ENCODE measurements around the gene RXRB. TPM values are rescaled to one million over a fixed set of nuclear protein-coding genes. Genes with fewer than 3 reads are reported as not detected.
A peak's percentile ranks its signal among the peaks of the same experiment; 100 is the strongest.

RXRB gene
- total and polyA plus RNA-seq, 2 donors (not counting 1 experiment from before 2014, with no cell fraction given) = 88.3 to 99.9 TPM

- H3K4me1 Mint-ChIP-seq = peaks cover 17% of the 10 kb centered on the region
- Histone ChIP-seq H3K9me3 (ENCODE audit: control extremely low read depth in 1 of 3, control insufficient read depth in 2 of 3, insufficient read depth in 1 of 3, low read length in 2 of 3) (peaks cover 0 to 16% (median 5%) of the 10 kb centered on the region in 3 donors), H2AFZ (ENCODE audit: insufficient read depth, low read depth, low read length, poor library complexity, severe bottlenecking) (no peak overlapping the region), H3K4me1 (ENCODE audit: control insufficient read depth in 2 of 2, insufficient read depth in 2 of 2, low read length in 2 of 2) (peaks cover 14 to 15% of the 10 kb centered on the region in 2 donors), H3K4me3 (ENCODE audit: control extremely low read depth in 1 of 5, extremely low read depth in 1 of 5, insufficient read depth in 1 of 5, low read depth in 2 of 5, low read length in 4 of 5) (no peak overlapping the region), H3K4me2 (replicated peaks; ENCODE audit: low read depth, low read length, poor library complexity, severe bottlenecking) (no peak overlapping the region), H4K20me1 (ENCODE audit: control insufficient read depth, insufficient read depth, low read length, poor library complexity, severe bottlenecking) (no peaks in the 10 kb centered on the region), H3K36me3 (replicated peaks in 1 of 2; ENCODE audit: control extremely low read depth in 1 of 2, control insufficient read depth in 1 of 2, extremely low read depth in 1 of 2, insufficient read depth in 2 of 2, low read length in 1 of 2) (no peaks in the 10 kb centered on the region), H3K27ac (ENCODE audit: low read length in 2 of 2) (no peak overlapping the region), H3K9ac (ENCODE audit: low read length) (no peak overlapping the region), H3K79me2 (ENCODE audit: control insufficient read depth, insufficient read depth, low read length) (no peaks in the 10 kb centered on the region), H3K27me3 (replicated peaks in 1 of 4; ENCODE audit: control extremely low read depth in 1 of 4, control insufficient read depth in 3 of 4, insufficient read depth in 4 of 4, low read length in 3 of 4) (peaks cover 0 to 42% (median 6%) of the 10 kb centered on the region in 4 experiments)
- POLR2A ChIA-PET = no interaction called here
- CTCF ChIA-PET = interaction anchor here (2.7 kb wide), 1 partner anchor 12 kb away, joined by 8 read pairs; no protein-coding TSS in a partner anchor
- peaks cover 12% of the 10 kb centered on the region for H3K9me3 Mint-ChIP-seq (ENCODE audit: insufficient read depth)
- peaks cover 38% of the 10 kb centered on the region for H3K27me3 Mint-ChIP-seq
- TF ChIP-seq EZH2 (IDR thresholded peaks at IDR 0.05; ENCODE audit: borderline replicate concordance, insufficient read depth, low read depth, low read length, poor library complexity, severe bottlenecking) (no peak), CTCF (IDR thresholded peaks at IDR 0.05) (no peak)
- ATAC-seq (ENCODE audit: low read depth) (no peak), DNase-seq (no peak)
- intact Hi-C loops (cut with micrococcal nuclease) = no loop called here
- no peak overlapping the region for H3K4me3 Mint-ChIP-seq
- no peak overlapping the region for H3K27ac Mint-ChIP-seq
- 91% methylated on average over 6 of the region's 9 CpGs for WGBS (ENCODE audit: insufficient coverage)
These were observed 15.3 kb downstream of the RXRB start for GRCh38 chr6:33185190-33185589.

- 93% methylated on average over 2 of the region's 5 CpGs for WGBS (ENCODE audit: insufficient coverage)
- Histone ChIP-seq H3K79me2 (ENCODE audit: control insufficient read depth, insufficient read depth, low read length) (no peaks in the 10 kb centered on the region), H3K9ac (ENCODE audit: low read length) (peak overlapping the region; percentile 42), H3K27me3 (replicated peaks in 1 of 4; ENCODE audit: control extremely low read depth in 1 of 4, control insufficient read depth in 3 of 4, insufficient read depth in 4 of 4, low read length in 3 of 4) (peaks cover 0 to 25% (median 3%) of the 10 kb centered on the region in 4 experiments), H3K9me3 (ENCODE audit: control extremely low read depth in 1 of 3, control insufficient read depth in 2 of 3, insufficient read depth in 1 of 3, low read length in 2 of 3) (peaks cover 0 to 16% (median 5%) of the 10 kb centered on the region in 3 donors), H3K4me1 (ENCODE audit: control insufficient read depth in 2 of 2, insufficient read depth in 2 of 2, low read length in 2 of 2) (peaks cover 14 to 15% of the 10 kb centered on the region in 2 donors), H3K27ac (ENCODE audit: low read length in 2 of 2) (peak overlapping the region in 1 of 2 donors; percentile 0), H3K4me3 (ENCODE audit: control extremely low read depth in 1 of 5, extremely low read depth in 1 of 5, insufficient read depth in 1 of 5, low read depth in 2 of 5, low read length in 4 of 5) (peak overlapping the region in 2 of 5 experiments; percentile 6 to 42), H2AFZ (ENCODE audit: insufficient read depth, low read depth, low read length, poor library complexity, severe bottlenecking) (peak overlapping the region; percentile 83), H3K36me3 (replicated peaks in 1 of 2; ENCODE audit: control extremely low read depth in 1 of 2, control insufficient read depth in 1 of 2, extremely low read depth in 1 of 2, insufficient read depth in 2 of 2, low read length in 1 of 2) (no peaks in the 10 kb centered on the region), H4K20me1 (ENCODE audit: control insufficient read depth, insufficient read depth, low read length, poor library complexity, severe bottlenecking) (no peaks in the 10 kb centered on the region), H3K4me2 (replicated peaks; ENCODE audit: low read depth, low read length, poor library complexity, severe bottlenecking) (peak overlapping the region; percentile 56)
- peak overlapping the region; percentile 64 for H3K4me3 Mint-ChIP-seq
- no peak for ATAC-seq (ENCODE audit: low read depth)
- H3K4me1 Mint-ChIP-seq = peaks cover 17% of the 10 kb centered on the region
- TF ChIP-seq EZH2 (IDR thresholded peaks at IDR 0.05; ENCODE audit: borderline replicate concordance, insufficient read depth, low read depth, low read length, poor library complexity, severe bottlenecking) (no peak), CTCF (IDR thresholded peaks at IDR 0.05) (no peak)
- peak overlapping the region; percentile 78 for H3K27ac Mint-ChIP-seq
- intact Hi-C loops (cut with micrococcal nuclease) = no loop called here
- ChIA-PET CTCF (interaction anchor here (0.6 to 1.1 kb wide), 7 partner anchors 21 to 225 kb away, joined by 3 to 6 read pairs (median 3); no protein-coding TSS in a partner anchor), POLR2A (interaction anchor here (0.6 kb wide), 1 partner anchor 256 kb away, joined by 5 read pairs; no protein-coding TSS in a partner anchor)
- H3K9me3 Mint-ChIP-seq (ENCODE audit: insufficient read depth) = peaks cover 12% of the 10 kb centered on the region
- no peak for DNase-seq
- peaks cover 29% of the 10 kb centered on the region for H3K27me3 Mint-ChIP-seq
These were observed 17.3 kb downstream of the RXRB start for GRCh38 chr6:33183071-33183683.

Measured in B cell (primary cell).